B cell (primary cell): ENCODE data around the gene SSBP3. TPM values are rescaled to one million over a fixed set of nuclear protein-coding genes. Genes with fewer than 3 reads are reported as not detected.

Source experiments
- ATAC-seq: fragments of 200-7000 bp; cut with Tn5 transposase; one replicate; pipeline ENCODE4 v1.10.0; 2021; ENCODE audit warnings: low read depth, mild to moderate bottlenecking, moderate number of reproducible peaks, moderate library complexity
- CTCF ChIA-PET: fragments of 350-600 bp; sonication (Branson Sonifier 250); formaldehyde crosslinking; loops from one replicate; lab custom pipeline; 2021; ENCODE audit warnings: antibody characterized with exemption, inconsistent platforms; lab: Charles Lee
- POLR2A ChIA-PET: fragments of 350-600 bp; sonication (Branson Sonifier 250); formaldehyde crosslinking; loops from one replicate; lab custom pipeline; 2021; ENCODE audit warnings: antibody characterized with exemption; lab: Charles Lee
- DNase-seq: peaks from one replicate; pipeline ENCODE4 v3.0.0; 2013
- H2AFZ ChIP-seq: 2 replicates; pipeline ENCODE4 v1.6.1; 2012; ENCODE audit warnings: mild to moderate bottlenecking, low read depth, low read length; ENCODE audit not compliant: insufficient read depth, poor library complexity, severe bottlenecking
- H3K27ac ChIP-seq, 2 donors: 1 replicate in 1 of 2; 2 replicates in 1 of 2; pipeline ENCODE4 v1.5.1; 2012 to 2013; ENCODE audit warnings: low read length in 2 of 2, mild to moderate bottlenecking in 2 of 2, moderate library complexity in 1 of 2
- H3K27me3 ChIP-seq, 4 experiments: fragments of 200-600 bp in 1 of 4; sonication (generic) in 1 of 4; replicated peaks in 1 of 4; 1 replicate in 2 of 4; 2 replicates in 2 of 4; pipeline versions ENCODE4 v1.6.1 to v1.7.0; 2013 to 2016; ENCODE audit warnings: low read length in 3 of 4, mild to moderate bottlenecking in 2 of 4, mixed read lengths in 1 of 4, moderate library complexity in 1 of 4; ENCODE audit not compliant: insufficient read depth in 4 of 4, control insufficient read depth in 3 of 4; ENCODE audit errors: control extremely low read depth in 1 of 4
- H3K36me3 ChIP-seq, 2 experiments: replicated peaks in 1 of 2; 1 replicate in 1 of 2; 2 replicates in 1 of 2; pipeline versions ENCODE4 v1.6.1 to v1.7.1; 2013; ENCODE audit warnings: low read length in 1 of 2; ENCODE audit not compliant: insufficient read depth in 2 of 2, control insufficient read depth in 1 of 2; ENCODE audit errors: control extremely low read depth in 1 of 2, extremely low read depth in 1 of 2
- H3K4me1 ChIP-seq, 2 donors: fragments of 200-600 bp in 1 of 2; sonication (generic) in 1 of 2; 1 replicate in 1 of 2; 2 replicates in 1 of 2; pipeline versions ENCODE4 v1.5.1 to v1.6.1; 2013 to 2017; ENCODE audit warnings: low read length in 2 of 2; ENCODE audit not compliant: control insufficient read depth in 2 of 2, insufficient read depth in 2 of 2
- H3K4me2 ChIP-seq: replicated peaks from 2 replicates; pipeline ENCODE3; 2012; ENCODE audit warnings: mild to moderate bottlenecking, low read depth, low read length; ENCODE audit not compliant: poor library complexity, severe bottlenecking
- H3K4me3 ChIP-seq, 5 experiments: fragments of 200-600 bp in 1 of 5; sonication (generic) in 1 of 5; 1 replicate in 3 of 5; 2 replicates in 2 of 5; pipeline versions ENCODE4 v1.5.1 to v1.7.0; 2011 to 2016; ENCODE audit warnings: low read length in 4 of 5, mild to moderate bottlenecking in 4 of 5, low read depth in 2 of 5, control low read depth in 1 of 5, moderate library complexity in 1 of 5; ENCODE audit not compliant: insufficient read depth in 1 of 5; ENCODE audit errors: control extremely low read depth in 1 of 5, extremely low read depth in 1 of 5
- H3K79me2 ChIP-seq: fragments of 200-600 bp; sonication (generic); one replicate; pipeline ENCODE4 v1.6.0; 2016; ENCODE audit warnings: low read length; ENCODE audit not compliant: control insufficient read depth, insufficient read depth
- H3K9ac ChIP-seq: fragments of 200-600 bp; sonication (generic); 2 replicates; pipeline ENCODE4 v1.6.1; 2017; ENCODE audit warnings: mild to moderate bottlenecking, low read length, moderate library complexity
- H3K9me3 ChIP-seq, 3 donors: one replicate each; pipeline versions ENCODE4 v1.6.1 to v1.7.1; 2013; ENCODE audit warnings: low read length in 2 of 3; ENCODE audit not compliant: control insufficient read depth in 2 of 3, insufficient read depth in 1 of 3; ENCODE audit errors: control extremely low read depth in 1 of 3
- H4K20me1 ChIP-seq: 2 replicates; pipeline ENCODE4 v1.6.0; 2012; ENCODE audit warnings: mild to moderate bottlenecking, low read length; ENCODE audit not compliant: insufficient read depth, control insufficient read depth, poor library complexity, severe bottlenecking
- H3K27ac Mint-ChIP-seq: one replicate; pipeline ENCODE4 v1.8.0; 2021; ENCODE audit warnings: mixed read lengths
- H3K27me3 Mint-ChIP-seq: one replicate; pipeline ENCODE4 v1.8.0; 2021; ENCODE audit warnings: mixed read lengths
- H3K4me1 Mint-ChIP-seq: one replicate; pipeline ENCODE4 v1.8.0; 2021; ENCODE audit warnings: mixed read lengths
- H3K4me3 Mint-ChIP-seq: one replicate; pipeline ENCODE4 v1.8.0; 2021; ENCODE audit warnings: mixed read lengths
- H3K9me3 Mint-ChIP-seq: one replicate; pipeline ENCODE4 v1.8.0; 2022; ENCODE audit warnings: mixed read lengths; ENCODE audit not compliant: insufficient read depth
- CTCF ChIP-seq: fragments of 200-600 bp; IDR thresholded peaks from one replicate; pipeline ENCODE4 v1.8.0; 2022; ENCODE audit warnings: antibody characterized with exemption, mild to moderate bottlenecking
- EZH2 ChIP-seq: IDR thresholded peaks from 2 replicates; pipeline ENCODE4 v1.6.1; 2012; ENCODE audit warnings: borderline replicate concordance, low read depth, mild to moderate bottlenecking, moderate library complexity, low read length; ENCODE audit not compliant: insufficient read depth, poor library complexity, severe bottlenecking
- WGBS: methylation state at CpG from one replicate; pipeline ENCODE4 v1.1.5; 2013; ENCODE audit warnings: missing lambda C conversion rate; ENCODE audit not compliant: insufficient coverage; 5-methylcytosine and 5-hydroxymethylcytosine counted together
- intact Hi-C: fragments of 100-400 bp; cut with micrococcal nuclease; formaldehyde crosslinking; loops from one replicate; pipeline ENCODE4 v1.10.0; 2022
- polyA plus RNA-seq: library from polyadenylated mRNA; depleted of rRNA; stranded (reverse); fragments of >200 nt; gene quantifications from 2 replicates; pipeline ENCODE4 v1.2.3, GENCODE V29; 2012
- total RNA-seq, 2 donors: library from RNA; stranded (reverse); fragments of 120-200 nt in 1 of 2; gene quantifications; 1 replicate in 1 of 2; 2 replicates in 1 of 2; pipeline versions ENCODE4 v1.2.3 to v1.2.4, GENCODE V29; 2013 to 2022

The SSBP3 gene
- total and polyA plus RNA-seq, 2 donors (not counting 1 experiment from before 2014, with no cell fraction given) = 16.9 to 30.7 TPM

GRCh38 chr1:54247863-54248515 lies 158.2 kb downstream of the SSBP3 start:
- POLR2A ChIA-PET = no interaction called here
- 91% methylated on average over 11 of the region's 11 CpGs for WGBS
- H3K27me3 Mint-ChIP-seq = no peaks in the 10 kb centered on the region
- Histone ChIP-seq H3K36me3 (peaks cover 0 to 4% of the 10 kb centered on the region in 2 experiments), H3K4me2 (no peak overlapping the region), H4K20me1 (no peaks in the 10 kb centered on the region), H3K9ac (no peak overlapping the region), H3K4me1 (no peaks in the 10 kb centered on the region), H3K27ac (no peak overlapping the region), H3K27me3 (no peaks in the 10 kb centered on the region), H2AFZ (no peak overlapping the region), H3K4me3 (no peak overlapping the region), H3K9me3 (no peaks in the 10 kb centered on the region), H3K79me2 (no peaks in the 10 kb centered on the region)
- TF ChIP-seq EZH2 = no peak
- no peak for TF ChIP-seq CTCF
- H3K27ac Mint-ChIP-seq = no peak overlapping the region
- H3K9me3 Mint-ChIP-seq = no peaks in the 10 kb centered on the region
- CTCF ChIA-PET = no interaction called here
- intact Hi-C loops = no loop called here
- ATAC-seq (no peak), DNase-seq (no peak)
- H3K4me3 Mint-ChIP-seq = no peak overlapping the region
- no peaks in the 10 kb centered on the region for H3K4me1 Mint-ChIP-seq

GRCh38 chr1:54246116-54246721 lies 160.0 kb downstream of the SSBP3 start:
- DNase-seq (no peak), ATAC-seq (no peak)
- H3K4me3 Mint-ChIP-seq = no peak overlapping the region
- TF ChIP-seq EZH2 (no peak), CTCF (no peak)
- Histone ChIP-seq H2AFZ (no peak overlapping the region), H3K4me2 (no peak overlapping the region), H4K20me1 (no peaks in the 10 kb centered on the region), H3K27ac (no peak overlapping the region), H3K27me3 (no peaks in the 10 kb centered on the region), H3K9me3 (no peaks in the 10 kb centered on the region), H3K4me1 (no peaks in the 10 kb centered on the region), H3K9ac (no peak overlapping the region), H3K4me3 (no peak overlapping the region), H3K36me3 (peaks cover 0 to 5% of the 10 kb centered on the region in 2 experiments), H3K79me2 (no peaks in the 10 kb centered on the region)
- H3K9me3 Mint-ChIP-seq = no peaks in the 10 kb centered on the region
- ChIA-PET CTCF (no interaction called here), POLR2A (no interaction called here)
- no peaks in the 10 kb centered on the region for H3K4me1 Mint-ChIP-seq
- intact Hi-C loops = no loop called here
- H3K27me3 Mint-ChIP-seq = no peaks in the 10 kb centered on the region
- H3K27ac Mint-ChIP-seq = no peak overlapping the region
- 98% methylated on average over 8 of the region's 10 CpGs for WGBS
